OCI-LY3 (cell line): ENCODE data around the gene SPECC1L.

ENCODE experiments used
- EZH2phosphoT487 ChIP-seq: fragments of 200-600 bp; shearing (Covaris generic); IDR thresholded peaks from 2 replicates; pipeline ENCODE4 v1.6.1; 2018; ENCODE audit warnings: antibody characterized with exemption, mixed run types, low read depth
- TF ChIP-seq, protein P1 (sequence below): fragments of 200-600, 300-600 bp; sonication (generic); IDR thresholded peaks from 2 replicates; pipeline ENCODE4 v1.5.1; 2014; ENCODE audit warnings: antibody characterized with exemption, low read length, low read depth

DNA sequence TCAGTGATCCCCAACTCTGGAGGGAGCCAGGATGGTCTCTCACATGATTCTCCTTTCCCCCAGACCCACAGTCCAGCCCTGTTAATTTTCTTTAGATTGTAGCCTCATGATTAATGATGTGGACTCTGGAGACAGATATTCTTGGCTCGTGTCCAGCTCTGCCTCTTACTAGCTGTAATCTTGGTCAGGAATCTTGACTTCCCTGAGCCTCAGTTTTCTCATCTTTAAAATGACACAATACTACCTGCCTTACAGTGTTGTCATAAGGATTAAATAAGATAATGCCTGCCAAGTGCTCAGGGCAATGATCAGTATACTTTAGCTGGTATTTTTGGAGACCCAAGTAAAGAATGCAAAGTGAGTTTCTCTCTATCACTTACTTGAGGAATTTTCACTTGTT, 60.0 kb downstream of the SPECC1L start:
- TF ChIP-seq, protein P1, sequence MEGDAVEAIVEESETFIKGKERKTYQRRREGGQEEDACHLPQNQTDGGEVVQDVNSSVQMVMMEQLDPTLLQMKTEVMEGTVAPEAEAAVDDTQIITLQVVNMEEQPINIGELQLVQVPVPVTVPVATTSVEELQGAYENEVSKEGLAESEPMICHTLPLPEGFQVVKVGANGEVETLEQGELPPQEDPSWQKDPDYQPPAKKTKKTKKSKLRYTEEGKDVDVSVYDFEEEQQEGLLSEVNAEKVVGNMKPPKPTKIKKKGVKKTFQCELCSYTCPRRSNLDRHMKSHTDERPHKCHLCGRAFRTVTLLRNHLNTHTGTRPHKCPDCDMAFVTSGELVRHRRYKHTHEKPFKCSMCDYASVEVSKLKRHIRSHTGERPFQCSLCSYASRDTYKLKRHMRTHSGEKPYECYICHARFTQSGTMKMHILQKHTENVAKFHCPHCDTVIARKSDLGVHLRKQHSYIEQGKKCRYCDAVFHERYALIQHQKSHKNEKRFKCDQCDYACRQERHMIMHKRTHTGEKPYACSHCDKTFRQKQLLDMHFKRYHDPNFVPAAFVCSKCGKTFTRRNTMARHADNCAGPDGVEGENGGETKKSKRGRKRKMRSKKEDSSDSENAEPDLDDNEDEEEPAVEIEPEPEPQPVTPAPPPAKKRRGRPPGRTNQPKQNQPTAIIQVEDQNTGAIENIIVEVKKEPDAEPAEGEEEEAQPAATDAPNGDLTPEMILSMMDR, result no peak
- TF ChIP-seq EZH2phosphoT487, result no peak
